CD4-positive, alpha-beta T cell (primary cell): Measurements from ENCODE around the gene TSTD1. TPM values are rescaled to one million over a fixed set of nuclear protein-coding genes. Genes with fewer than 3 reads are reported as not detected.

Source experiments
- ATAC-seq: fragments of 200-7000 bp; cut with Tn5 transposase; one replicate; pipeline ENCODE4 v1.10.0; 2022; ENCODE audit warnings: mild to moderate bottlenecking; ENCODE audit not compliant: poor library complexity
- CTCF ChIA-PET: fragments of 350-600 bp; sonication (Branson Sonifier 250); formaldehyde crosslinking; loops from one replicate; lab custom pipeline; 2021; ENCODE audit warnings: antibody characterized with exemption, inconsistent platforms; lab: Charles Lee
- POLR2A ChIA-PET: fragments of 350-600 bp; sonication (Branson Sonifier 250); formaldehyde crosslinking; loops from one replicate; lab custom pipeline; 2021; ENCODE audit warnings: antibody characterized with exemption, inconsistent platforms; lab: Charles Lee
- DNase-seq, 14 experiments: peaks; one replicate each; pipeline ENCODE4 v3.0.0-alpha.2; 2013 to 2020; ENCODE audit warnings: mixed read lengths in 2 of 14
- H3K27ac ChIP-seq, 2 donors: one replicate each; pipeline versions ENCODE4 v1.5.1 to v1.7.0; 2013; ENCODE audit warnings: low read length in 2 of 2, low read depth in 1 of 2, mild to moderate bottlenecking in 1 of 2
- H3K27me3 ChIP-seq, 2 experiments: 1 replicate in 1 of 2; 2 replicates in 1 of 2; pipeline versions ENCODE4 v1.6.1 to v1.7.0; 2013; ENCODE audit warnings: low read length in 2 of 2, control low read depth in 1 of 2, mild to moderate bottlenecking in 1 of 2, moderate library complexity in 1 of 2; ENCODE audit not compliant: insufficient read depth in 2 of 2, control insufficient read depth in 1 of 2
- H3K36me3 ChIP-seq: one replicate; pipeline ENCODE4 v1.6.1; 2013; ENCODE audit warnings: low read length, control low read depth; ENCODE audit not compliant: insufficient read depth
- H3K4me1 ChIP-seq: one replicate; pipeline ENCODE4 v1.6.1; 2013; ENCODE audit warnings: low read length, control low read depth; ENCODE audit not compliant: insufficient read depth
- H3K4me3 ChIP-seq: one replicate; pipeline ENCODE4 v1.5.1; 2013; ENCODE audit warnings: mild to moderate bottlenecking, low read length, moderate library complexity
- H3K9me3 ChIP-seq, 2 experiments: 1 replicate in 1 of 2; 2 replicates in 1 of 2; pipeline versions ENCODE4 v1.6.1 to v1.7.0; 2013; ENCODE audit warnings: low read length in 2 of 2, mild to moderate bottlenecking in 2 of 2, control low read depth in 1 of 2, moderate library complexity in 1 of 2; ENCODE audit not compliant: control insufficient read depth in 1 of 2, insufficient read depth in 1 of 2
- H3K27ac Mint-ChIP-seq: one replicate; pipeline ENCODE4 v1.8.0; 2020; ENCODE audit warnings: mixed read lengths
- H3K27me3 Mint-ChIP-seq: one replicate; pipeline ENCODE4 v1.8.0; 2021; ENCODE audit warnings: mixed read lengths
- H3K36me3 Mint-ChIP-seq: one replicate; pipeline ENCODE4 v1.8.0; 2021; ENCODE audit warnings: low read depth, mixed read lengths
- H3K4me1 Mint-ChIP-seq: one replicate; pipeline ENCODE4 v1.8.0; 2021; ENCODE audit warnings: low read depth, mixed read lengths
- H3K4me3 Mint-ChIP-seq: one replicate; pipeline ENCODE4 v1.8.0; 2020; ENCODE audit warnings: mild to moderate bottlenecking, mixed read lengths
- H3K9me3 Mint-ChIP-seq: one replicate; pipeline ENCODE4 v1.8.0; 2020; ENCODE audit warnings: mixed read lengths
- CTCF ChIP-seq: fragments of 200-600 bp; IDR thresholded peaks from one replicate; pipeline ENCODE4 v1.8.0; 2022; ENCODE audit warnings: antibody characterized with exemption, mild to moderate bottlenecking
- intact Hi-C, 2 experiments: fragments of 100-400 bp; cut with DNase I in 1 of 2; cut with micrococcal nuclease in 1 of 2; formaldehyde crosslinking; loops; one replicate each; pipeline versions ENCODE4 v1.15.1 to v1.9.0; 2023 to 2025; cut with DNase I, micrococcal nuclease
- total RNA-seq, 174 experiments: library from RNA in 2 of 174; stranded (reverse) in 2 of 174; gene quantifications; one replicate each; pipeline ENCODE4 v1.2.3 and lab custom pipeline; 2021 to 2026

Gene TSTD1
- total RNA-seq, 2 experiments from 2014 or later = 38.0 to 40.3 TPM

GRCh38 chr1:161013488-161014230 is 25.1 kb downstream of the TSTD1 start:
- no peaks in the 10 kb centered on the region for H3K36me3 Mint-ChIP-seq
- Histone ChIP-seq H3K27ac (peak overlapping the region; percentile 56 to 87), H3K4me1 (peaks cover 32% of the 10 kb centered on the region), H3K27me3 (no peaks in the 10 kb centered on the region), H3K36me3 (no peaks in the 10 kb centered on the region), H3K9me3 (no peaks in the 10 kb centered on the region), H3K4me3 (peak overlapping the region; percentile 51)
- H3K9me3 Mint-ChIP-seq = no peaks in the 10 kb centered on the region
- peak overlapping the region; percentile 84 for H3K4me3 Mint-ChIP-seq
- ATAC-seq (peak; percentile 93), DNase-seq (peak; percentile 32 to 88 (median 62))
- ChIA-PET CTCF (interaction anchor here (0.7 to 1.8 kb wide), 6 partner anchors 9 to 621 kb away, joined by 3 to 6 read pairs (median 4); partner anchors contain the start of gene KLHDC9), POLR2A (interaction anchor here (0.6 to 3.5 kb wide), 11 partner anchors 7 to 120 kb away, joined by 3 to 27 read pairs (median 5); partner anchors contain the start of genes ARHGAP30, F11R, TSTD1 and USF1)
- no peak for TF ChIP-seq CTCF
- intact Hi-C loops = no loop called here
- H3K4me1 Mint-ChIP-seq = peaks cover 29% of the 10 kb centered on the region
- H3K27me3 Mint-ChIP-seq = no peaks in the 10 kb centered on the region
- peak overlapping the region; percentile 94 for H3K27ac Mint-ChIP-seq

- ChIA-PET CTCF (interaction anchor here (0.7 to 1.8 kb wide), 7 partner anchors 8 to 620 kb away, joined by 3 to 6 read pairs (median 4); partner anchors contain the start of gene KLHDC9), POLR2A (interaction anchor here (0.6 to 3.5 kb wide), 11 partner anchors 8 to 120 kb away, joined by 3 to 27 read pairs (median 5); partner anchors contain the start of genes ARHGAP30, F11R, TSTD1 and USF1)
- Histone ChIP-seq H3K4me1 (peaks cover 32% of the 10 kb centered on the region), H3K27me3 (no peaks in the 10 kb centered on the region), H3K9me3 (no peaks in the 10 kb centered on the region), H3K36me3 (no peaks in the 10 kb centered on the region), H3K27ac (peak overlapping the region; percentile 56 to 87), H3K4me3 (peak overlapping the region; percentile 51)
- ATAC-seq = no peak
- Mint-ChIP-seq H3K27me3 (no peaks in the 10 kb centered on the region), H3K36me3 (no peaks in the 10 kb centered on the region), H3K9me3 (no peaks in the 10 kb centered on the region), H3K4me3 (peak overlapping the region; percentile 84), H3K4me1 (peaks cover 31% of the 10 kb centered on the region), H3K27ac (peak overlapping the region; percentile 94)
- intact Hi-C loops = no loop called here
- DNase-seq = peak in 2 of 14 experiments; percentile 31 to 55
- TF ChIP-seq CTCF = no peak
These were observed 25.7 kb downstream of the TSTD1 start for GRCh38 chr1:161013131-161013487.

GRCh38 chr1:161012420-161012819 is 26.3 kb downstream of the TSTD1 start:
- Histone ChIP-seq H3K27me3 (no peaks in the 10 kb centered on the region), H3K27ac (peak overlapping the region; percentile 17 to 56), H3K4me3 (no peak overlapping the region), H3K4me1 (peaks cover 32% of the 10 kb centered on the region), H3K9me3 (no peaks in the 10 kb centered on the region), H3K36me3 (no peaks in the 10 kb centered on the region)
- Mint-ChIP-seq H3K36me3 (no peaks in the 10 kb centered on the region), H3K4me1 (peaks cover 31% of the 10 kb centered on the region), H3K27ac (peak overlapping the region; percentile 62), H3K4me3 (no peak overlapping the region), H3K27me3 (no peaks in the 10 kb centered on the region), H3K9me3 (no peaks in the 10 kb centered on the region)
- ChIA-PET POLR2A (interaction anchor here (0.6 to 3.5 kb wide), 3 partner anchors 9 to 33 kb away, joined by 3 to 27 read pairs (median 15); partner anchors contain the start of genes F11R and USF1), CTCF (interaction anchor here (0.6 to 1.0 kb wide), 3 partner anchors 15 to 85 kb away, joined by 3 to 5 read pairs (median 3); partner anchors contain the start of gene KLHDC9)
- no peak for TF ChIP-seq CTCF
- DNase-seq = no peak
- intact Hi-C loops = no loop called here
- no peak for ATAC-seq
